ENCODE data around the gene GUCY2D. TPM values are rescaled to one million over a fixed set of nuclear protein-coding genes. Genes with fewer than 3 reads are reported as not detected.

Gene GUCY2D
- polyA plus RNA-seq, 1 donor from 2014 or later = 0.07 TPM

DNA sequence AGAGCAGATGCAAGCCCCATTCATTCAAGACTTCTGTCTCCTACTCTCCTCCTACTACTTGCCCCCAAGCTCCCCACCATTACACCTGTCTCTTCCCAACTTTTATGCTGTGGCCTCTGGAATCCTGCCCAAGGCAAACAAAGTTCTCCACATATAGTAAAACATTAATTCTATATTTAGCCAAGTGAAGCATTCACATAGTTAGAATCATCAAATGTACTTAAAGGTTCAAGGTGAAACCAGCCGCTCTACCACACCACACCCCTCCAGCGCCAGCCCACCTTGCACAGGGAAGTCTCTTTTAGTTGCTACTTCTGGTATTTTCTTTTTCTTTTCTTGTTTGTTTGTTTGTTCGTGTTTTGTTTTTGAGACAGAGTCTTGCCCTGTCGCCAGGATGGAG is 25.4 kb upstream of the GUCY2D start:
- no peak overlapping the region for H3K4me2 ChIP-seq (ENCODE audit: low read length)
- no peaks in the 10 kb centered on the region for H3K9me2 ChIP-seq (ENCODE audit: insufficient read depth, low read length)
- no peaks in the 10 kb centered on the region for H3F3A ChIP-seq (ENCODE audit: insufficient read depth, low read length, poor library complexity, severe bottlenecking)
- TF ChIP-seq POLR2AphosphoS5 (IDR thresholded peaks at IDR 0.05) (no peak), MXI1 (conservative IDR thresholded peaks at IDR 0.05; ENCODE audit: poor library complexity, severe bottlenecking) (no peak), EZH2 (IDR thresholded peaks at IDR 0.05; ENCODE audit: borderline replicate concordance, insufficient read depth, low read length, poor library complexity, severe bottlenecking) (no peak), TAF1 (IDR thresholded peaks at IDR 0.05; ENCODE audit: low read depth) (no peak), EP300 (conservative IDR thresholded peaks at IDR 0.05; ENCODE audit: poor library complexity, severe bottlenecking) (no peak), SMC3 (conservative IDR thresholded peaks at IDR 0.05; ENCODE audit: poor library complexity) (no peak), RAD21 (conservative IDR thresholded peaks at IDR 0.05) (no peak)
- TF ChIP-seq, protein P1, sequence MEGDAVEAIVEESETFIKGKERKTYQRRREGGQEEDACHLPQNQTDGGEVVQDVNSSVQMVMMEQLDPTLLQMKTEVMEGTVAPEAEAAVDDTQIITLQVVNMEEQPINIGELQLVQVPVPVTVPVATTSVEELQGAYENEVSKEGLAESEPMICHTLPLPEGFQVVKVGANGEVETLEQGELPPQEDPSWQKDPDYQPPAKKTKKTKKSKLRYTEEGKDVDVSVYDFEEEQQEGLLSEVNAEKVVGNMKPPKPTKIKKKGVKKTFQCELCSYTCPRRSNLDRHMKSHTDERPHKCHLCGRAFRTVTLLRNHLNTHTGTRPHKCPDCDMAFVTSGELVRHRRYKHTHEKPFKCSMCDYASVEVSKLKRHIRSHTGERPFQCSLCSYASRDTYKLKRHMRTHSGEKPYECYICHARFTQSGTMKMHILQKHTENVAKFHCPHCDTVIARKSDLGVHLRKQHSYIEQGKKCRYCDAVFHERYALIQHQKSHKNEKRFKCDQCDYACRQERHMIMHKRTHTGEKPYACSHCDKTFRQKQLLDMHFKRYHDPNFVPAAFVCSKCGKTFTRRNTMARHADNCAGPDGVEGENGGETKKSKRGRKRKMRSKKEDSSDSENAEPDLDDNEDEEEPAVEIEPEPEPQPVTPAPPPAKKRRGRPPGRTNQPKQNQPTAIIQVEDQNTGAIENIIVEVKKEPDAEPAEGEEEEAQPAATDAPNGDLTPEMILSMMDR (IDR thresholded peaks at IDR 0.05; ENCODE audit: poor library complexity, severe bottlenecking) = no peak
- TF ChIP-seq, protein P2, sequence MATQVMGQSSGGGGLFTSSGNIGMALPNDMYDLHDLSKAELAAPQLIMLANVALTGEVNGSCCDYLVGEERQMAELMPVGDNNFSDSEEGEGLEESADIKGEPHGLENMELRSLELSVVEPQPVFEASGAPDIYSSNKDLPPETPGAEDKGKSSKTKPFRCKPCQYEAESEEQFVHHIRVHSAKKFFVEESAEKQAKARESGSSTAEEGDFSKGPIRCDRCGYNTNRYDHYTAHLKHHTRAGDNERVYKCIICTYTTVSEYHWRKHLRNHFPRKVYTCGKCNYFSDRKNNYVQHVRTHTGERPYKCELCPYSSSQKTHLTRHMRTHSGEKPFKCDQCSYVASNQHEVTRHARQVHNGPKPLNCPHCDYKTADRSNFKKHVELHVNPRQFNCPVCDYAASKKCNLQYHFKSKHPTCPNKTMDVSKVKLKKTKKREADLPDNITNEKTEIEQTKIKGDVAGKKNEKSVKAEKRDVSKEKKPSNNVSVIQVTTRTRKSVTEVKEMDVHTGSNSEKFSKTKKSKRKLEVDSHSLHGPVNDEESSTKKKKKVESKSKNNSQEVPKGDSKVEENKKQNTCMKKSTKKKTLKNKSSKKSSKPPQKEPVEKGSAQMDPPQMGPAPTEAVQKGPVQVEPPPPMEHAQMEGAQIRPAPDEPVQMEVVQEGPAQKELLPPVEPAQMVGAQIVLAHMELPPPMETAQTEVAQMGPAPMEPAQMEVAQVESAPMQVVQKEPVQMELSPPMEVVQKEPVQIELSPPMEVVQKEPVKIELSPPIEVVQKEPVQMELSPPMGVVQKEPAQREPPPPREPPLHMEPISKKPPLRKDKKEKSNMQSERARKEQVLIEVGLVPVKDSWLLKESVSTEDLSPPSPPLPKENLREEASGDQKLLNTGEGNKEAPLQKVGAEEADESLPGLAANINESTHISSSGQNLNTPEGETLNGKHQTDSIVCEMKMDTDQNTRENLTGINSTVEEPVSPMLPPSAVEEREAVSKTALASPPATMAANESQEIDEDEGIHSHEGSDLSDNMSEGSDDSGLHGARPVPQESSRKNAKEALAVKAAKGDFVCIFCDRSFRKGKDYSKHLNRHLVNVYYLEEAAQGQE (IDR thresholded peaks at IDR 0.05; ENCODE audit: borderline replicate concordance) = no peak
- H2AFZ ChIP-seq (ENCODE audit: low read depth, low read length) = no peak overlapping the region
- no peaks in the 10 kb centered on the region for H4K20me1 ChIP-seq (ENCODE audit: insufficient read depth)
- H3K27ac ChIP-seq (ENCODE audit: low read length) = no peak overlapping the region
- H3K9me3 ChIP-seq (ENCODE audit: low read length) = no peaks in the 10 kb centered on the region
- H3K4me3 ChIP-seq (ENCODE audit: low read length) = no peak overlapping the region
- H3K79me2 ChIP-seq (replicated peaks; ENCODE audit: insufficient read depth, low read length) = no peaks in the 10 kb centered on the region
- no peaks in the 10 kb centered on the region for H3K27me3 ChIP-seq (ENCODE audit: insufficient read depth, low read depth, low read length)
- H3K36me3 ChIP-seq (ENCODE audit: insufficient read depth, low read length) = no peaks in the 10 kb centered on the region
- no peak overlapping the region for H3K9ac ChIP-seq (ENCODE audit: low read length)

DNA sequence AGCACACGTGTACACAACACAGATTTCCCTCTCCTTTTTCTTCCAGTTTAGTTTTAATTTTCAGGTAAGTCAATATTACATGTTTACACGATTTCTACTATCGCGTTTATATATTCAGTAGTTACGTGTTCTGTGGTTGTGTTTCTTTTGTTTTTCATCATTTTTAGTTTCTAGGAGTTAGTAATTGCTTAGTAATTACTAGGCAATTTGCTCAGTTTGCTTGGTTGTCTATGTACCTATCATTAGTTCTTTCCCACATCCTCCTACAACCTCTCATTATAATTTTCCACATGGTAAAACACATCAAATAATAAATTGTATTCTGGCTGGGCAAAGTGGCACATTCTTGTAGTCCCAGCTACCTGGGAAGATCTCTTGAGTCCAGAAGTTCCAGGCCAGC is 24.6 kb upstream of the GUCY2D start:
- Histone ChIP-seq H3K9ac (ENCODE audit: low read length) (no peak overlapping the region), H3K27ac (ENCODE audit: low read length) (no peak overlapping the region), H3K36me3 (ENCODE audit: insufficient read depth, low read length) (no peaks in the 10 kb centered on the region), H3K4me2 (ENCODE audit: low read length) (no peak overlapping the region), H3F3A (ENCODE audit: insufficient read depth, low read length, poor library complexity, severe bottlenecking) (no peaks in the 10 kb centered on the region), H3K4me3 (ENCODE audit: low read length) (no peak overlapping the region), H3K9me2 (ENCODE audit: insufficient read depth, low read length) (no peaks in the 10 kb centered on the region), H3K9me3 (ENCODE audit: low read length) (no peaks in the 10 kb centered on the region), H4K20me1 (ENCODE audit: insufficient read depth) (no peaks in the 10 kb centered on the region), H3K27me3 (ENCODE audit: insufficient read depth, low read depth, low read length) (no peaks in the 10 kb centered on the region), H2AFZ (ENCODE audit: low read depth, low read length) (no peak overlapping the region), H3K79me2 (replicated peaks; ENCODE audit: insufficient read depth, low read length) (no peaks in the 10 kb centered on the region)
- TF ChIP-seq RAD21 (conservative IDR thresholded peaks at IDR 0.05) (no peak), SMC3 (conservative IDR thresholded peaks at IDR 0.05; ENCODE audit: poor library complexity) (no peak), POLR2AphosphoS5 (IDR thresholded peaks at IDR 0.05) (no peak), EZH2 (IDR thresholded peaks at IDR 0.05; ENCODE audit: borderline replicate concordance, insufficient read depth, low read length, poor library complexity, severe bottlenecking) (no peak), MXI1 (conservative IDR thresholded peaks at IDR 0.05; ENCODE audit: poor library complexity, severe bottlenecking) (no peak), TAF1 (IDR thresholded peaks at IDR 0.05; ENCODE audit: low read depth) (no peak), EP300 (conservative IDR thresholded peaks at IDR 0.05; ENCODE audit: poor library complexity, severe bottlenecking) (no peak)
- TF ChIP-seq, protein P1 (IDR thresholded peaks at IDR 0.05; ENCODE audit: poor library complexity, severe bottlenecking) = no peak
- TF ChIP-seq, protein P2 (IDR thresholded peaks at IDR 0.05; ENCODE audit: borderline replicate concordance) = no peak

Data from neural cell (in vitro differentiated cells).